ENCODE data around the gene WNT10A.

The WNT10A gene

DNA sequence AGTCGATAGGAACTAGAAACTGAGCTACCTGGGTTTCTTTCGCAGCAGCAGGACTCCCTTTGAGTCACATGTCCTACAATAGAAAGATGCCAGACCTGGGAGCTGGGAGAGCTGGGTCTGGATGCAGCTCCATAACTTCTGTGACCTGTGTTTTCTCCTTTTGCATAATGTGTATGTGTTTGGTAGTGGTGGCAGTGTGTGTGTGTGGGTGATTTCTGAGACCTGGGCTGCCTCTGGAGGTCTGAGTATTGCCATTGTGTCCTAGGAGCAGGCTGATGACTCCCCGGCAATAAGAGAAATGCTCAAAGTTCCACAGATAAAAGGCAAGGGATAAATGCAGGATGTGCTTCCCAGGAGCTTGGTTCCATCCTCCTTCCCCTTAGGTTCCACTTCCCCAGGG, 6.4 kb downstream of the WNT10A start:
- TF ChIP-seq POLR2A (IDR thresholded peaks at IDR 0.05; ENCODE audit: low read depth, low read length) = no peak
- FAIRE-seq (no peak), DNase-seq (ENCODE audit: insufficient read length, low spot score) (no peak)

DNA sequence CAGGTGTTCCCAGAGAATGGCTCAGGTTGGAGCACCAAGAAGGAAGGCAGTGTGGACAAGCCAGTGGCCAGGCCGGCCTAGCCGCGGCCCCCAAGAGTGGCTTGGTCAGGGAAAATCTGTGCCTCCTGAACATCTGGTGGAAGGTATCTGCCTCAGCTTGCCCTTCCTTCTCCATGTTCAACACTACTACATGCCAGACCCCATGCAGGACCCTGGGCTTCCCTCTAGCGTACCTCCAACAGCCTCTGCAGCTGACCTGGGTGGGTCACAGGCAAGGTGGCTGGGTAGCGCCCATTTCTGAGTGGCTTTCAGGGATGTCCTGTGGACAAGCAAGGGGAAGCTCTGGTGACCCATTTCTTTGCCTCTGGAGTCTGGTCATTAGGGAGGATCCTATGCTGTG, 7.7 kb downstream of the WNT10A start:
- no peak for DNase-seq (ENCODE audit: insufficient read length, low spot score)
- TF ChIP-seq POLR2A (IDR thresholded peaks at IDR 0.05; ENCODE audit: low read depth, low read length) = no peak
- FAIRE-seq = no peak

DNA sequence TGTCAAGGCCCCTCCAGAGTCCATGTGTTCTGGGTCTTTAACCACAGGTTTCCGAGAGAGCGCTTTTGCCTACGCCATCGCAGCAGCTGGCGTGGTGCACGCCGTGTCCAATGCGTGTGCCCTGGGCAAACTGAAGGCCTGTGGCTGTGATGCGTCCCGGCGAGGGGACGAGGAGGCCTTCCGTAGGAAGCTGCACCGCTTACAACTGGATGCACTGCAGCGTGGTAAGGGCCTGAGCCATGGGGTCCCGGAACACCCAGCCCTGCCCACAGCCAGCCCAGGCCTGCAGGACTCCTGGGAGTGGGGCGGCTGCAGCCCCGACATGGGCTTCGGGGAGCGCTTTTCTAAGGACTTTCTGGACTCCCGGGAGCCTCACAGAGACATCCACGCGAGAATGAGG, 9.3 kb downstream of the WNT10A start:
- DNase-seq (ENCODE audit: insufficient read length, low spot score) (no peak), FAIRE-seq (no peak)
- TF ChIP-seq POLR2A (IDR thresholded peaks at IDR 0.05; ENCODE audit: low read depth, low read length) = no peak

DNA sequence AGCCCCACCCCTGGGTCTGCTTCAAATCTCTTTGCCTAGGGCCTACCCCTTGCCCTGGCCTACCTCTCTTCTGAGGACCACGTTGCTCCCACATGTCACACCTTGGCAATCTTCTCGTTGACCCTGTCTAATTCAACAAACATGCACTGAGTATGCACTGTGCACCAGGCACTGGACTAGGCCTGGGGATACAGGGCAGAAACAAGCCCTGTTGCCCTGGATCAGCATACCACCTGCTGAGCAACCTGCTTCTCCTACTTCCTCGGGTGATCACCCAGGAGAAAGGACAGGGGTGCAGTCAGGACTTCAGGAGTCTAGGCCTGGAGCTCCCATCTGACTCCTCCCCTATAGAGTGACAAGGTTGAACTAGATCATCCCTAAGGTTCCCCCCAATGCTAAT, 9.7 kb downstream of the WNT10A start:
- no peak for TF ChIP-seq POLR2A (IDR thresholded peaks at IDR 0.05; ENCODE audit: low read depth, low read length)
- no peak for DNase-seq (ENCODE audit: insufficient read length, low spot score)
- FAIRE-seq = no peak

DNA sequence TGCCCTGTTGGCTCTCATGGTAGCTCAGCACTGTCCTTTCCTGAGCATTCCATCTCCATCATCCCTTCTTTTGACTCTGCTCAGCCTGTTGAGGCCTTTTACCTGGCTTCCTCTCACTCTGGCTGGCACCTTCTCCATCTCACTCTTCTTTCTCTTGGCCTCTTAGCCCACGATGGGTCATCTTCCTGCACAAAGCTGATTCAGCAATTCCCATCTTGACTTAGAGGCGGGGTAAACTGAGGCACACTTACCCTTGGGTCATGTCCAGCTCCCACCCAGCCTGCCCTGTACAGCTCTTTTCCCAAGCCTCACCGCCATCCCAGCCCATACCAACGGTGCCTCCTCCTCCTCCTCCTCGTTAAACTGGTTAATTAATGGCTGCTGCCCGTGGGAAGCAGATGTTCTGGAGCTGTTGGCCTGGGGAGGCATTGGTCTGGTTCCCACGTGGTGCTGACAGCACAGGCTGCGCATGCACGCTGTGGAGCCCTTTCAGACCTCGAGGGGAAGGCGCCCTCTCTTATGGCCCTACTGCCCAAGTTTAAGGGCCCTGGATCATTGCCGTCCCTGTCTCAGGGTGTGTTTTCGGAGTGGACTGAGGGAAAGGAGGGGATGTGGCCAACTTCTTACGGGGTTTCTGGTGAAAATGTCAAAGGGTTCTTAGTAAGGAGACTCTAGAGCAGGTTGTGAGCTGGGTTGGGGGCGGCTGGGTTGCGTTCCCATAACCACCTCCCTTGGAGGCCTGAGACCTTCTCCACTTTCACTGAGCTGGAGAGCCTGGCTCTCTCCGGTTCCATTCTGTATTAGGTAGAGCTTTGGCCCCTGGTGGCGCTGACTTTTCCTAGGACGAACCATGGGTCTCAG, 10.9 kb downstream of the WNT10A start:
- FAIRE-seq = no peak
- TF ChIP-seq POLR2A (IDR thresholded peaks at IDR 0.05; ENCODE audit: low read depth, low read length) = no peak
- no peak for DNase-seq (ENCODE audit: insufficient read length, low spot score)

DNA sequence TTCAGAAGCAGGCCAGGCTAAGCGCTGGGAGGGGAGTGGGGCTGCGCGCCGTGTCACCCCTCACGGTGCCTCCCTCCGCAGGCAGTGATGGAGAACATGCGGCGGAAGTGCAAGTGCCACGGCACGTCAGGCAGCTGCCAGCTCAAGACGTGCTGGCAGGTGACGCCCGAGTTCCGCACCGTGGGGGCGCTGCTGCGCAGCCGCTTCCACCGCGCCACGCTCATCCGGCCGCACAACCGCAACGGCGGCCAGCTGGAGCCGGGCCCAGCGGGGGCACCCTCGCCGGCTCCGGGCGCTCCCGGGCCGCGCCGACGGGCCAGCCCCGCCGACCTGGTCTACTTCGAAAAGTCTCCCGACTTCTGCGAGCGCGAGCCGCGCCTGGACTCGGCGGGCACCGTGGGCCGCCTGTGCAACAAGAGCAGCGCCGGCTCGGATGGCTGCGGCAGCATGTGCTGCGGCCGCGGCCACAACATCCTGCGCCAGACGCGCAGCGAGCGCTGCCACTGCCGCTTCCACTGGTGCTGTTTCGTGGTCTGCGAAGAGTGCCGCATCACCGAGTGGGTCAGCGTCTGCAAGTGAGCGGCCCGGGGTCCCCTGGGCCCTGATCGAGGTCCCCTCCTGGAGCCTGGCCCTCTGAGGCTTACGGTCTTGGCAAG, 12.2 kb downstream of the WNT10A start:
- no peak for FAIRE-seq

DNA sequence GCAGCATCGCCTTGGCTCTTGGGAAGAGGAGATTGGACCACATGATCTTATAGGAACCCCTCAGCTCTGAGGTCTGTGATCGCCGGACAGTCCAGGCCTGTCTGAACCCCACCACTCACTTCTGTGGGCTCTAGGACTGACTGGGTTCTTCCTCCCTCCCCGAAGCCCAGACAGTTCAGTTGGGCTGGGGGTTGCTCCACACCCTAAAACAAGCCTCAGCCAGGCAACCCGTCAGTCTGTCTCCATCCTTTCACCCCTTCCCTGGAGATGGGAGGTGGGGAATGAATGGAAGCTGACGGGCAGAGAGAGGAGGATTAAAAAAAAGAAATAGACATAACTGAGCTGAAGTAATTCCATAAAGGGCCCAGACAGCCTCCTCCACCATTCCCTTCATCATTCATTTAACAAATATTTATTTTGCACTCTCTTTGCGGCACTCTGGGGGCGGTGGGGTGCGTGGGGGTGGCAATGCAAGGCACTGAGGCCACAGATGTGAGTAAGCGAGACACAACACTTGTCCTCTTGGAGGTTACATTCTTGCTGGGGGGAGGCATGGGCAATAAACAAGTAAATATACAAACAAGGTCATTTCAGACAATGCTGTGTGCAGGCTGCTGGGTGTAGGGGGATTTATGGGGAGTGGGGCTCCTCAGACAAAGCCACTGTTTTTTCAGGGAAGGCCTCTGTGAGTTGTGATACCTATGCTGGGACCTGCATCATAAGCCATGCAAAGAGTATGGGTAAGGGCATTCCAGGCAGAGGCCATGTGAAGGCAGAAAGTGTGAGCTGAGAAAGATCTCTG, 12.9 kb downstream of the WNT10A start:
- FAIRE-seq = no peak
- no peak for DNase-seq (ENCODE audit: insufficient read length, low spot score)

More for the DNA sequence above, 12.2 kb downstream of the WNT10A start:
- TF ChIP-seq POLR2A (IDR thresholded peaks at IDR 0.05; ENCODE audit: low read depth, low read length) = no peak
- DNase-seq (ENCODE audit: insufficient read length, low spot score) = no peak

DNA sequence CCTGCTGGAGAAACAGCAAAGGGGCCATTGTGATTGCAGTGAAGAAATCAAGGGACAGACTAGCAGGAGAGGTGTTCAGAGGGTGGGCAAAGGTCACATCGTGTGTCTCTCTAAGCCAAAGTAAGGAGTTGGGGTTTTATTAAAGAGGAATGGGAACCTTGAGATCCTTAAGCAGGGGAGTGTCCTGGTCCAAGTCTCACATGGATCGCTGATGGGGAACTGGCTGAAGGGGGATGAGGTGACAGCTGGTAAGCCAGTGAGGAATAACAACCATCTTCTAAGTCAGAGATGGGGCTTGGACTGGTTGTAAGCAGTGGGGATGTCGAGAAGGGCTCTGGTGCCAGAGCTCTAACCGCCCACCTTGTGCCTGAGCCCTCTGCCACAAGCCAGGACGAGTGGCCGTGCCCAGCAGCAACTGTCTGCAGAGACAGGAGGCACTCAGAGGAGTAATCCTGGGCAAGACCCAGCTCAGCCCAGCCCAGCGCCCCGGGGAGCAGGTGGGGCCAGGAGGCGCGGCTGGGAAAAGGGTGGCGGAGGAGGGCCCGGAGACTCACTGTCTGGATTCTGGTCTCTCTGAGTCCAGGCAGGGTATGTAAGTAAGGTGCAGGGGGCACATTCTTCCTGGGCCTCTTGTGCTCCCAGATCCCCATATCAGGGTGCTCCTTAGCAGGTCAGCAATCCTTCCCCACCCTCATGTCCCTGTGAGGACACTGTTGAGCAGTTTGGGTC, 13.7 kb downstream of the WNT10A start:
- FAIRE-seq (no peak), DNase-seq (ENCODE audit: insufficient read length, low spot score) (no peak)

More for the DNA sequence above, 12.9 kb downstream of the WNT10A start:
- no peak for TF ChIP-seq POLR2A (IDR thresholded peaks at IDR 0.05; ENCODE audit: low read depth, low read length)

DNA sequence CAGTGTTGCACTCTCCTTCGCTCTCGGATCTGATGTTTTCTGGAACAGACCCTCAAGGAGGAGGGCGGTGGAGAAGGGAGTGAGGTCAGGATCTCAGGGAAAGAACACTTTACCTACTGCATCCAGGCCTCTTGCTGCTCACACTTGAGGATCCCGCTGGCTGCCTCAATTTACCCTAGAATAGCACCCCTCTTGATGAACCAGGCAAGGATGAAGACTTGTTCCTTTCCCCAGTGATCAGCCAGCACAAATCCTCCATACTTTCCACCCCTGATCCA, 14.2 kb downstream of the WNT10A start:
- FAIRE-seq (no peak), DNase-seq (ENCODE audit: insufficient read length, low spot score) (no peak)
- TF ChIP-seq POLR2A (IDR thresholded peaks at IDR 0.05; ENCODE audit: low read depth, low read length) = no peak

More for the DNA sequence above, 13.7 kb downstream of the WNT10A start:
- TF ChIP-seq POLR2A (IDR thresholded peaks at IDR 0.05; ENCODE audit: low read depth, low read length) = no peak

DNA sequence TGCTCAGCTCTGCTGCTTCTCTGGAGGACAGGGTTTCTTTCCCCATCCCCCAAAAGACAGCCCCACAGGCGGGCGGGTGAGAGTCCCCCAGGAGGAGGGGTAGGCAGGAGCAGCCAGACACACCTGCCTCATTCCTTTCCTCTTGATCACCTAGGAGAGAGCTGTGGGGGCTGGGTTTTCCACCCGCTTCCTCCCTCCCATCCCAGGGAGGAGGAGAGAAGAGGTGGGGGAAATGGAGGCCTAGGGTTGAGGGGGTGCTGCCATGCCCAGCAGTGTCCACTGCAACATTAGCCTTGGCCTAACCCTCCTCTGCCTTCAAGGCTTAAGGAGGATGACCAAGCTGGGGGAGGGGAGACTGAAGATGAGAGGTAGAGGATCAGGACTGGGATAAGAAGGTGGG, 14.7 kb downstream of the WNT10A start:
- no peak for DNase-seq (ENCODE audit: insufficient read length, low spot score)
- no peak for TF ChIP-seq POLR2A (IDR thresholded peaks at IDR 0.05; ENCODE audit: low read depth, low read length)
- no peak for FAIRE-seq

DNA sequence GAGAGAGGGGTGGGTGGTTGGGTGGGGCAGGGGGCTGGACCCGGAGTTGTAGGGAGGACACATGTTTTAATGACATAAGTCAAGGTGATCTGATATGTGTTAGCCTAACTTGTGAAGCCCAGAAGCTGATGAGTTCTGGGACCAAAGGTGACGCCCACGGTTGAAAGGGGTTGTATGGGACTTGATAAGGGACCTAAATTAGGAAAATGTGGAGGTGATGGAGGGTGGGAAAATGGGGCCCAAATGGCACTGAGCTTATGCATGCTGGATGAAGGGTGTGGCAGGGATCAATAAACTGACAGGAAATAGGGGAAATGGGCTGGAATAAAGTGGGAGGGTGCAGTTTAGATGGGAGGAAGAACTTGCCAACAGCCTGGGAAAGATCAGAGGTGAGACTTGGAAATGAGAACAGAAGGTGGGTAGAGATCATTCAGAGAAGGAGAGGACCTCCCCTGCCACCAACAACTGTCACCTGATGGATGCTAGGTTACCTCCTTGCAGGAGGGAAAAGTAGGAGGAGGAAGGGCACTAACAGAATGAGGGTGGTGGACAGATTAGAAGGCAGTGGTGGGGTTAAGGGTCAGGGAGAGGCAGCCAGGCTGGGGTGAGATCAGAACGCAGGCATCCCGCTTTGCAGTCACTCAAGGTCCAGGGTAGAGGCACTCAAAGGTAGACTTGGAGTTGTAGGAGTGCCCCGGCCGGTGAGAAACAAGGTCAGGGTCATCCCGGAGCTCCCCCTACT, 15.3 kb downstream of the WNT10A start:
- DNase-seq (ENCODE audit: insufficient read length, low spot score) (no peak), FAIRE-seq (no peak)
- TF ChIP-seq POLR2A (IDR thresholded peaks at IDR 0.05; ENCODE audit: low read depth, low read length) = no peak

DNA sequence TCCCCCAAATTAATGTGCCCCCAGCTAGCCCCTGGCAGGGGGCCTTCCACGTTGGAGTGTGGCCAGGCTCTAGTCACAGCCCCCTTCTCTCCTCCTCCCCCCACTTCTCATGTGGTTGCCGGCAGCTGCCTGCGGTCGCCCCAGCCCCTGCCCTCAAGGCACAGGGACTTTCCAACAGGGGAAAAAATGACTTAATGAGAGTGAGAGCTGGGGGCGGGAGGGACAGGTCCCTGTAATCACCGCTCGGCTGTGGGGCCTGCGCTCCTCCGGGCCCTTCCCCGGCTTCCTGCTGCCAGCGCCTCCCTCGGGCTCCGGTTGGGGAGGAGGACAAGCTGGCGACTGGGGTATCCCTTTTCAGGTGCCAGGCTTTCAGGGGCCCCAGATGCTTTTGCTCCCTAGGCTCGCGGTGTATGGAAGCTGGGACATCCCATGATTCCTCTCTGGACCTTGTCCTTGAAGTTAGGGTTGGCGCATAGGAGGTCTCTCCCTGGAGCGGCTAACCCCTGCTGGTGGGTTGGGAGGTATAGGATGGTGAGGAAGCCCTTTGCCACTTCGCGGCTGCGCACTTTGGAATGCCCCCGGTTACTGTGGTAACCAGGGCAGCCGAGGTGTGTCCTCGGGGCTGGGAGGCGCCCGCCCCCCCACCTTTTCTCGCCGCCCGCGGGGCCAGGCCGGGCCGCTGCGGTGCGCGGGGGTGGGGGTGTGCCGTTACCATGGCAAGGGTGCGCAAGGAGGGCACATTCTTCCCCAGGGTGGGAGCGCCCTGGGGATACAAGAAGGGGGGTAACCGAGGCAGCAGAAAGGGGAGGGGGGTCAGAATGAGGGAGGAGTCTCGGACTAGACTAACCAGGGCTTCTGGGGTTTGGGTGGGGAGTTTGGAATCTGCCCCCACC, 16.1 kb downstream of the WNT10A start:
- TF ChIP-seq POLR2A (IDR thresholded peaks at IDR 0.05; ENCODE audit: low read depth, low read length) = no peak
- FAIRE-seq (no peak), DNase-seq (ENCODE audit: insufficient read length, low spot score) (peak; percentile 89)
